Hepatocyte (in vitro differentiated cells): ENCODE measurements around the gene USP12. TPM values are rescaled to one million over a fixed set of nuclear protein-coding genes. Genes with fewer than 3 reads are reported as not detected.

Experiments used
- DNase-seq: peaks from one replicate; pipeline ENCODE4 v3.0.0-alpha.2; 2016; ENCODE audit warnings: low spot score
- H2AFZ ChIP-seq: fragments of 200-600 bp; sonication (generic); 2 replicates; pipeline ENCODE4 v1.6.0; 2016; ENCODE audit warnings: antibody characterized with exemption, mild to moderate bottlenecking
- H3K27ac ChIP-seq: fragments of 200-600 bp; sonication (generic); 2 replicates; pipeline ENCODE4 v1.5.1; 2016; ENCODE audit warnings: mild to moderate bottlenecking
- H3K27me3 ChIP-seq: fragments of 200-600 bp; sonication (generic); 2 replicates; pipeline ENCODE4 v1.6.1; 2016
- H3K36me3 ChIP-seq: fragments of 200-600 bp; sonication (generic); replicated peaks from 2 replicates; pipeline ENCODE4 v1.5.1; 2016; ENCODE audit warnings: low read depth; ENCODE audit not compliant: insufficient read depth
- H3K4me1 ChIP-seq: fragments of 200-600 bp; sonication (generic); 2 replicates; pipeline ENCODE4 v1.5.1; 2016; ENCODE audit warnings: mild to moderate bottlenecking, moderate library complexity; ENCODE audit not compliant: insufficient read depth
- H3K4me2 ChIP-seq: fragments of 200-600 bp; sonication (generic); 2 replicates; pipeline ENCODE4 v1.6.0; 2016
- H3K4me3 ChIP-seq: fragments of 200-600 bp; sonication (generic); 2 replicates; pipeline ENCODE4 v1.5.1; 2016; ENCODE audit warnings: mild to moderate bottlenecking
- H3K79me2 ChIP-seq: fragments of 200-600 bp; sonication (generic); 2 replicates; pipeline ENCODE4 v1.6.0; 2017; ENCODE audit warnings: mild to moderate bottlenecking
- H3K9me2 ChIP-seq: fragments of 200-600 bp; sonication (generic); replicated peaks from 2 replicates; pipeline ENCODE4 v1.6.0; 2017; ENCODE audit warnings: mild to moderate bottlenecking; ENCODE audit not compliant: insufficient read depth
- H3K9me3 ChIP-seq: fragments of 200-600 bp; sonication (generic); 2 replicates; pipeline ENCODE4 v1.5.1; 2016; ENCODE audit warnings: low read depth, mild to moderate bottlenecking
- H4K20me1 ChIP-seq: fragments of 200-600 bp; sonication (generic); 2 replicates; pipeline ENCODE4 v1.6.0; 2016; ENCODE audit warnings: mild to moderate bottlenecking; ENCODE audit not compliant: insufficient read depth, poor library complexity, severe bottlenecking
- CTCF ChIP-seq: fragments of 200-600 bp; sonication (generic); IDR thresholded peaks from 2 replicates; pipeline ENCODE4 v1.5.1; 2016; ENCODE audit warnings: antibody characterized with exemption, mild to moderate bottlenecking; ENCODE audit not compliant: poor library complexity
- EZH2 ChIP-seq: fragments of 200-600 bp; sonication (generic); IDR thresholded peaks from 2 replicates; pipeline ENCODE4 v1.6.1; 2016; ENCODE audit warnings: antibody characterized with exemption, mild to moderate bottlenecking, borderline replicate concordance
- EZH2phosphoT487 ChIP-seq: fragments of 200-600 bp; sonication (generic); IDR thresholded peaks from one replicate; pipeline ENCODE4 v1.6.1; 2018; ENCODE audit warnings: antibody characterized with exemption, mild to moderate bottlenecking, low read depth, moderate library complexity; ENCODE audit not compliant: unreplicated experiment, severe bottlenecking
- WGBS: methylation state at CpG from one replicate; pipeline ENCODE4 v1.1.6; 2016; ENCODE audit warnings: low lambda C conversion rate; ENCODE audit errors: missing lambda C conversion rate; 5-methylcytosine and 5-hydroxymethylcytosine counted together
- polyA plus RNA-seq: library from polyadenylated mRNA; unstranded; fragments of >200 nt; fragmentation: Nextera tagmentation; extraction: Ambion mirVana; gene quantifications from 2 replicates; pipeline ENCODE4 v1.2.1, GENCODE V29; 2016
- total RNA-seq: library from RNA; depleted of rRNA; stranded (reverse); fragments of >200 nt; gene quantifications from 2 replicates; pipeline ENCODE4 v1.2.3, GENCODE V29; 2014

USP12 gene
- total and polyA plus RNA-seq, 2 experiments from 2014 or later, result 17.5 to 26.4 TPM

- H3K9me2 ChIP-seq, result no peaks in the 10 kb centered on the region
- H3K9me3 ChIP-seq, result no peaks in the 10 kb centered on the region
- H3K4me2 ChIP-seq, result peak overlapping the region; percentile 78
- peak overlapping the region; percentile 87 for H3K27ac ChIP-seq
- H3K27me3 ChIP-seq, result no peaks in the 10 kb centered on the region
- TF ChIP-seq EZH2 (no peak), EZH2phosphoT487 (no peak), CTCF (no peak)
- H3K79me2 ChIP-seq, result peaks cover 69% of the 10 kb centered on the region
- no peak overlapping the region for H2AFZ ChIP-seq
- WGBS, result 62% methylated on average over 8 of the region's 8 CpGs
- peaks cover 60% of the 10 kb centered on the region for H4K20me1 ChIP-seq
- peak; percentile 16 for DNase-seq
- H3K4me1 ChIP-seq, result peaks cover 21% of the 10 kb centered on the region
- H3K4me3 ChIP-seq, result no peak overlapping the region
- H3K36me3 ChIP-seq, result no peaks in the 10 kb centered on the region
These were observed 2.5 kb downstream of the USP12 start for GRCh38 chr13:27168906-27169657.

GRCh38 chr13:27168086-27168485, 3.5 kb downstream of the USP12 start:
- Histone ChIP-seq H3K79me2 (peaks cover 79% of the 10 kb centered on the region), H3K9me2 (no peaks in the 10 kb centered on the region), H4K20me1 (peaks cover 70% of the 10 kb centered on the region), H3K27ac (no peak overlapping the region), H3K4me3 (no peak overlapping the region), H3K27me3 (no peaks in the 10 kb centered on the region), H3K9me3 (no peaks in the 10 kb centered on the region), H3K4me2 (peak overlapping the region; percentile 78), H2AFZ (no peak overlapping the region), H3K4me1 (peaks cover 21% of the 10 kb centered on the region), H3K36me3 (no peaks in the 10 kb centered on the region)
- no peak for TF ChIP-seq CTCF
- TF ChIP-seq EZH2phosphoT487, result no peak
- no peak for TF ChIP-seq EZH2
- DNase-seq, result no peak
- WGBS, result 79% methylated on average over 6 of the region's 6 CpGs

- DNase-seq, result no peak
- 89% methylated on average over 1 of the region's 1 CpG for WGBS
- no peak overlapping the region for H3K4me2 ChIP-seq
- no peaks in the 10 kb centered on the region for H3K9me2 ChIP-seq
- peaks cover 21% of the 10 kb centered on the region for H3K4me1 ChIP-seq
- no peak overlapping the region for H3K27ac ChIP-seq
- peaks cover 97% of the 10 kb centered on the region for H3K79me2 ChIP-seq
- H3K9me3 ChIP-seq, result no peaks in the 10 kb centered on the region
- peaks cover 85% of the 10 kb centered on the region for H4K20me1 ChIP-seq
- H3K36me3 ChIP-seq, result no peaks in the 10 kb centered on the region
- no peak overlapping the region for H2AFZ ChIP-seq
- no peak overlapping the region for H3K4me3 ChIP-seq
- no peak for TF ChIP-seq EZH2phosphoT487
- H3K27me3 ChIP-seq, result no peaks in the 10 kb centered on the region
These were observed 5.3 kb downstream of the USP12 start for GRCh38 chr13:27166313-27166712.

- Histone ChIP-seq H3K27me3 (no peaks in the 10 kb centered on the region), H3K4me1 (no peaks in the 10 kb centered on the region), H4K20me1 (peaks cover 63% of the 10 kb centered on the region), H3K4me3 (no peak overlapping the region), H2AFZ (no peak overlapping the region), H3K4me2 (no peak overlapping the region), H3K27ac (no peak overlapping the region), H3K79me2 (peaks cover 100% of the 10 kb centered on the region), H3K36me3 (no peaks in the 10 kb centered on the region), H3K9me2 (no peaks in the 10 kb centered on the region), H3K9me3 (no peaks in the 10 kb centered on the region)
- no peak for TF ChIP-seq EZH2phosphoT487
- no peak for TF ChIP-seq EZH2
- no peak for TF ChIP-seq CTCF
- no peak for DNase-seq
- 94% methylated on average over 5 of the region's 5 CpGs for WGBS
These were observed 9.6 kb downstream of the USP12 start for GRCh38 chr13:27161980-27162379.
